C4-2B (cell line): Measurements from ENCODE around the gene DAND5.

Source experiments
- H3K27ac ChIP-seq: fragments of 450-650 bp; 2 replicates; pipeline ENCODE4 v1.5.1; 2017
- CTCF ChIP-seq: fragments of 450-650 bp; conservative IDR thresholded peaks from 2 replicates; pipeline ENCODE4 v1.5.1; 2017; ENCODE audit warnings: mild to moderate bottlenecking
- ZFX ChIP-seq: fragments of 450-650 bp; IDR thresholded peaks from 2 replicates; pipeline ENCODE4 v1.6.1; 2017

Gene DAND5

GRCh38 chr19:12933287-12934072 is 35.9 kb upstream of the DAND5 start, which contains the start of gene FARSA:
Gene FARSA (minus strand): TSS chr19:12933711. CDS start chr19:12933696, 15 bp downstream.
- peak within 1 kb of the TSS; percentile 97 for H3K27ac ChIP-seq

GRCh38 chr19:12935071-12935470 is 34.3 kb upstream of the DAND5 start:
- no peak for TF ChIP-seq CTCF
- no peak for TF ChIP-seq ZFX
- H3K27ac ChIP-seq: no peak overlapping the region

More at GRCh38 chr19:12933287-12934072, 35.9 kb upstream of the DAND5 start, which contains the start of gene FARSA:
- TF ChIP-seq ZFX: peak; percentile 74; the same call in 1 of the 2 replicates
- no peak for TF ChIP-seq CTCF

- H3K27ac ChIP-seq: no peak overlapping the region; the same call in 1 of the 2 replicates
- no peak for TF ChIP-seq CTCF
- TF ChIP-seq ZFX: no peak
Measured at GRCh38 chr19:12936582-12936981, 32.8 kb upstream of the DAND5 start.

- H3K27ac ChIP-seq: peak overlapping the region; percentile 95
- no peak for TF ChIP-seq CTCF
- no peak for TF ChIP-seq ZFX
Measured at GRCh38 chr19:12937093-12937926, 32.1 kb upstream of the DAND5 start.

- no peak for TF ChIP-seq CTCF
- H3K27ac ChIP-seq: peak within 1 kb of the TSS; percentile 95
Measured at GRCh38 chr19:12937927-12938778, 31.2 kb upstream of the DAND5 start, which contains the start of gene CALR. Gene CALR (plus strand): TSS chr19:12938609. CDS start chr19:12938680, 71 bp downstream.

- TF ChIP-seq ZFX (peak; percentile 65; the same call in 1 of the 2 replicates), CTCF (no peak)
Measured at GRCh38 chr19:12938779-12939601, 30.4 kb upstream of the DAND5 start.

More at GRCh38 chr19:12938779-12939601, 30.4 kb upstream of the DAND5 start:
- H3K27ac ChIP-seq: peak overlapping the region; percentile 95
